ENCODE data around the gene RAB27A. TPM values are rescaled to one million over a fixed set of nuclear protein-coding genes. Genes with fewer than 3 reads are reported as not detected.
A peak's percentile ranks its signal among the peaks of the same experiment; 100 is the strongest.

Gene RAB27A
- total and polyA plus RNA-seq, 9 of the 15 experiments (the other 6 are each of a cell fraction or from before 2014, with no cell fraction given) = 31.5 to 171 (median 80.4) TPM

- TF ChIP-seq PBX2 (CRISPR knock-in tag; IDR thresholded peaks at IDR 0.05; ENCODE audit: low read depth) = no peak
- 0 out of 2 replicates have a peak, but pooled peaks have one; percentile 17 for TF ChIP-seq PBX2 (tag; conservative IDR thresholded peaks at IDR 0.05; ENCODE audit: low read depth)
- TF ChIP-seq SAFB2 (IDR thresholded peaks at IDR 0.05; ENCODE audit: borderline replicate concordance, low read depth, low read length, severe bottlenecking) = no peak
- no peak for TF ChIP-seq ZNF143 (CRISPR knock-in tag; IDR thresholded peaks at IDR 0.05)
- TF ChIP-seq, protein P1, sequence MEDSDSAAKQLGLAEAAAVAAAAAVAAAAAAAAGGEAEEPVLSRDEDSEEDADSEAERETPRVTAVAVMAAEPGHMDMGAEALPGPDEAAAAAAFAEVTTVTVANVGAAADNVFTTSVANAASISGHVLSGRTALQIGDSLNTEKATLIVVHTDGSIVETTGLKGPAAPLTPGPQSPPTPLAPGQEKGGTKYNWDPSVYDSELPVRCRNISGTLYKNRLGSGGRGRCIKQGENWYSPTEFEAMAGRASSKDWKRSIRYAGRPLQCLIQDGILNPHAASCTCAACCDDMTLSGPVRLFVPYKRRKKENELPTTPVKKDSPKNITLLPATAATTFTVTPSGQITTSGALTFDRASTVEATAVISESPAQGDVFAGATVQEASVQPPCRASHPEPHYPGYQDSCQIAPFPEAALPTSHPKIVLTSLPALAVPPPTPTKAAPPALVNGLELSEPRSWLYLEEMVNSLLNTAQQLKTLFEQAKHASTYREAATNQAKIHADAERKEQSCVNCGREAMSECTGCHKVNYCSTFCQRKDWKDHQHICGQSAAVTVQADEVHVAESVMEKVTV (CRISPR knock-in tag; IDR thresholded peaks at IDR 0.05) = 0 out of 2 replicates have a peak, but pooled peaks have one; percentile 17
- no peak for TF ChIP-seq GABPB1 (CRISPR knock-in tag; IDR thresholded peaks at IDR 0.05)
- TF ChIP-seq NFIX (CRISPR knock-in tag; IDR thresholded peaks at IDR 0.05; ENCODE audit: low read depth) = no peak
- TF ChIP-seq NRF1 (conservative IDR thresholded peaks at IDR 0.05 in 1 of 2, IDR thresholded peaks at IDR 0.05 in 1 of 2) = 0 out of 4 replicates have a peak, but pooled peaks of 1 of the 2 experiments have one; percentile 13
Measured at GRCh38 chr15:55168350-55168974, 121.2 kb downstream of the RAB27A start (continued).
